GM19023 (cell line): ENCODE measurements around the gene CAMK2B.

ENCODE experiments used
- ATAC-seq: cut with Tn5 transposase; IDR thresholded peaks from one replicate; pipeline ENCODE4 v1.9.1; 2021; ENCODE audit warnings: mild to moderate bottlenecking, moderate library complexity; ENCODE audit not compliant: unreplicated experiment

The CAMK2B gene

GRCh38 chr7:44258423-44258760 lies 67.0 kb downstream of the CAMK2B start:
- ATAC-seq = no peak

- peak; percentile 90 for ATAC-seq
Observed at GRCh38 chr7:44257618-44258422, 67.6 kb downstream of the CAMK2B start.

GRCh38 chr7:44257213-44257612 lies 68.2 kb downstream of the CAMK2B start:
- no peak for ATAC-seq

- ATAC-seq = no peak
Observed at GRCh38 chr7:44256459-44256858, 68.9 kb downstream of the CAMK2B start.

GRCh38 chr7:44251881-44252280 lies 73.5 kb downstream of the CAMK2B start:
- no peak for ATAC-seq

- no peak for ATAC-seq
Observed at GRCh38 chr7:44251269-44251668, 74.1 kb downstream of the CAMK2B start.

- ATAC-seq = no peak
Observed at GRCh38 chr7:44249639-44250234, 75.7 kb downstream of the CAMK2B start.

GRCh38 chr7:44247868-44248651 lies 77.3 kb downstream of the CAMK2B start:
- no peak for ATAC-seq

- no peak for ATAC-seq
Observed at GRCh38 chr7:44246396-44247113, 78.8 kb downstream of the CAMK2B start.

GRCh38 chr7:44244282-44244681 lies 81.1 kb downstream of the CAMK2B start:
- ATAC-seq = no peak

GRCh38 chr7:44242091-44242490 lies 83.3 kb downstream of the CAMK2B start:
- ATAC-seq = no peak

- peak; percentile 67 for ATAC-seq
Observed at GRCh38 chr7:44240983-44241510, 84.3 kb downstream of the CAMK2B start.

- ATAC-seq = no peak
Observed at GRCh38 chr7:44240376-44240775, 85.0 kb downstream of the CAMK2B start.

GRCh38 chr7:44239361-44239760 lies 86.0 kb downstream of the CAMK2B start:
- ATAC-seq = no peak

GRCh38 chr7:44238116-44238695 lies 87.2 kb downstream of the CAMK2B start:
- no peak for ATAC-seq

- no peak for ATAC-seq
Observed at GRCh38 chr7:44237696-44238095, 87.7 kb downstream of the CAMK2B start.

- ATAC-seq = no peak
Observed at GRCh38 chr7:44236333-44236728, 89.1 kb downstream of the CAMK2B start.

- no peak for ATAC-seq
Observed at GRCh38 chr7:44235582-44236332, 89.6 kb downstream of the CAMK2B start.

- ATAC-seq = no peak
Observed at GRCh38 chr7:44235066-44235465, 90.3 kb downstream of the CAMK2B start.
